NB4 (cell line): ENCODE data around the gene FAM110C.

Experiments used
- MYC ChIP-seq: IDR thresholded peaks from 2 replicates; pipeline ENCODE4 v1.6.1; 2011; ENCODE audit warnings: low read depth, low read length
- POLR2A ChIP-seq: IDR thresholded peaks from 2 replicates; pipeline ENCODE4 v1.6.1; 2011; ENCODE audit warnings: mild to moderate bottlenecking; ENCODE audit not compliant: insufficient read length; ENCODE audit errors: extremely low read depth
- TF ChIP-seq, protein P1 (sequence below): IDR thresholded peaks from one replicate; pipeline ENCODE4 v1.5.1; 2012; ENCODE audit warnings: low read depth, low read length
- TF ChIP-seq, protein P2 (sequence below): IDR thresholded peaks from 2 replicates; pipeline ENCODE4 v1.6.1; 2011; ENCODE audit warnings: low read depth, low read length

DNA sequence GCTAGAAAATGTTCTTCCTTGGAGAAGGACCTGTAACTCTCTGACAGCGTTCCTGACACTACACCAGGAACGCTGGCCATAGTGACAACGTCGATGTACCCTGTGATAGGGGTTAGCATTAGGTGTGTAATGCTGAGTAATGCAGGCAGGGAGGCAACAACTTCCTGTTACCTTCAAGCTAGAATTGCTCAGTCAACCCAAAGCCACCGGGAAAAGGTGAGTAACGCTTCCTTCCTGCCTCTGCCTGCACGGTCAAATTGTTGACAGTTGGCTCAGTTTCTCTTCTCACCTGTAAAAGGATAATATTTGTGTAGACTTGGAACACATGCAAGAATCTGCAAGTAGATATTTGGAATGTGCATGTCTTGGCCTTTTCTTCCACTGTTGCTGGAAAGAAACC, 12.7 kb downstream of the FAM110C start:
- TF ChIP-seq, protein P1, sequence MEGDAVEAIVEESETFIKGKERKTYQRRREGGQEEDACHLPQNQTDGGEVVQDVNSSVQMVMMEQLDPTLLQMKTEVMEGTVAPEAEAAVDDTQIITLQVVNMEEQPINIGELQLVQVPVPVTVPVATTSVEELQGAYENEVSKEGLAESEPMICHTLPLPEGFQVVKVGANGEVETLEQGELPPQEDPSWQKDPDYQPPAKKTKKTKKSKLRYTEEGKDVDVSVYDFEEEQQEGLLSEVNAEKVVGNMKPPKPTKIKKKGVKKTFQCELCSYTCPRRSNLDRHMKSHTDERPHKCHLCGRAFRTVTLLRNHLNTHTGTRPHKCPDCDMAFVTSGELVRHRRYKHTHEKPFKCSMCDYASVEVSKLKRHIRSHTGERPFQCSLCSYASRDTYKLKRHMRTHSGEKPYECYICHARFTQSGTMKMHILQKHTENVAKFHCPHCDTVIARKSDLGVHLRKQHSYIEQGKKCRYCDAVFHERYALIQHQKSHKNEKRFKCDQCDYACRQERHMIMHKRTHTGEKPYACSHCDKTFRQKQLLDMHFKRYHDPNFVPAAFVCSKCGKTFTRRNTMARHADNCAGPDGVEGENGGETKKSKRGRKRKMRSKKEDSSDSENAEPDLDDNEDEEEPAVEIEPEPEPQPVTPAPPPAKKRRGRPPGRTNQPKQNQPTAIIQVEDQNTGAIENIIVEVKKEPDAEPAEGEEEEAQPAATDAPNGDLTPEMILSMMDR: no peak
- TF ChIP-seq, protein P2, sequence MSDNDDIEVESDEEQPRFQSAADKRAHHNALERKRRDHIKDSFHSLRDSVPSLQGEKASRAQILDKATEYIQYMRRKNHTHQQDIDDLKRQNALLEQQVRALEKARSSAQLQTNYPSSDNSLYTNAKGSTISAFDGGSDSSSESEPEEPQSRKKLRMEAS: no peak
- TF ChIP-seq POLR2A (no peak), MYC (no peak)
